HCT116 (cell line): ENCODE measurements around the gene ERC2. TPM values are rescaled to one million over a fixed set of nuclear protein-coding genes. Genes with fewer than 3 reads are reported as not detected.

ENCODE experiments used
- CBX3 ChIP-seq: IDR thresholded peaks from 2 replicates; pipeline ENCODE4 v1.6.1; 2012; ENCODE audit warnings: low read depth
- EZH2 ChIP-seq: fragments of 200-600 bp; sonication (generic); IDR thresholded peaks from 2 replicates; pipeline ENCODE4 v1.6.1; 2017; ENCODE audit warnings: antibody characterized with exemption, mixed run types
- POLR2A ChIP-seq: IDR thresholded peaks from 2 replicates; pipeline ENCODE4 v1.7.0; 2011; ENCODE audit warnings: borderline replicate concordance; ENCODE audit not compliant: insufficient read depth, insufficient read length; ENCODE audit errors: extremely low read depth
- POLR2AphosphoS5 ChIP-seq: IDR thresholded peaks from 2 replicates; pipeline ENCODE4 v1.6.1; 2011; ENCODE audit warnings: mild to moderate bottlenecking, low read depth, low read length, moderate library complexity
- RAD21 ChIP-seq: IDR thresholded peaks from 2 replicates; pipeline ENCODE4 v1.6.1; 2012; ENCODE audit warnings: low read depth, mild to moderate bottlenecking
- SIN3A ChIP-seq: IDR thresholded peaks from 2 replicates; pipeline ENCODE4 v1.6.1; 2012; ENCODE audit warnings: low read depth
- ZNF274 ChIP-seq: fragments of 200-500 bp; sonication (Bioruptor generic); IDR thresholded peaks from 2 replicates; pipeline ENCODE4 v1.6.1; 2014; ENCODE audit warnings: mild to moderate bottlenecking, low read depth, low read length, inconsistent platforms
- total RNA-seq: library from RNA; stranded (reverse); gene quantifications from one replicate; pipeline ENCODE4 v1.2.1, GENCODE V29; 2021; ENCODE audit not compliant: unreplicated experiment
- TF ChIP-seq, protein P1 (sequence below): IDR thresholded peaks from 2 replicates; pipeline ENCODE4 v1.6.1; 2012; ENCODE audit warnings: low read depth
- TF ChIP-seq, protein P2 (sequence below): IDR thresholded peaks from 2 replicates; pipeline ENCODE4 v1.6.1; 2012

The ERC2 gene
- total RNA-seq, 1 experiment from 2014 or later: not detected

DNA sequence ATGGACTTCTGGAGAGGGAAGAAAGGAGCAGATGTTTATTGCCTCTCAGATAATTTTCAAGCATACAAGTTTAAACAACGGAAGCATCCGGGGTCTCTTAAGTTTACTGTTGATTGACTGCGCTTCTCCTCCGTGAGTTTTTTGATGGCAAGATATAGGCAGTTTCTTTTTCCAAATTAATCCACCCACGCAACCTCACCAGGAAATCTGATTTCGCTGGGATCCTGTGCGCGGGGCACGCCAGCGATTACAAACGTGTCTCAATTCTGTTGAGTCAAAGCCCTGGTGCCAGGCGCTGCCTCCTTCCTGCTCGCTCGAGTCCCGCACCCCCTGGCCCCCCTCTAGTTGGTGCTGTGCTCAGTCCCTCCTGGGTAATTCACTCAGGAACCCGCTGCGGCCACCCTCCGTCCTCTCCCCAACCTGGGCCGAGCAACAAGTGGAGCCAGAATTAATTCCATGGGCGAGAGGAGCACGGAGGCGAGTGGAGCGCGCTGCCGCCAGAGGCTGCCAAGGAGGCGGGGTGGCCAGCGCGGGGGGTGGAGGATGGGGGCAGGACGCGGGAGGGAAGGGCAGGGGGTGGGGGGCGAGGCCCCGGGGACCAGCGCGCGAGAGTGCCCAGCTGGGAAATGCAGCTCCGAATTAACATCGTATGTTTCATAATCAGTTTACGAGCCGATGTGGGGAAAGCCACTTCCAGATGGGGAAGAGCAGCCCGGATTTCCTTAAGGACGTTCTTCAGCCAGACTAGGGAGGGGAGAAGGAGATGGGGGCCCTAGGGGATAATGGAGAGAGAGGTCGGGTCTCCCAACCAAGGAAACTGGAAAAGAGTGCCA is 987.1 kb downstream of the ERC2 start (continued):
- TF ChIP-seq, protein P1, sequence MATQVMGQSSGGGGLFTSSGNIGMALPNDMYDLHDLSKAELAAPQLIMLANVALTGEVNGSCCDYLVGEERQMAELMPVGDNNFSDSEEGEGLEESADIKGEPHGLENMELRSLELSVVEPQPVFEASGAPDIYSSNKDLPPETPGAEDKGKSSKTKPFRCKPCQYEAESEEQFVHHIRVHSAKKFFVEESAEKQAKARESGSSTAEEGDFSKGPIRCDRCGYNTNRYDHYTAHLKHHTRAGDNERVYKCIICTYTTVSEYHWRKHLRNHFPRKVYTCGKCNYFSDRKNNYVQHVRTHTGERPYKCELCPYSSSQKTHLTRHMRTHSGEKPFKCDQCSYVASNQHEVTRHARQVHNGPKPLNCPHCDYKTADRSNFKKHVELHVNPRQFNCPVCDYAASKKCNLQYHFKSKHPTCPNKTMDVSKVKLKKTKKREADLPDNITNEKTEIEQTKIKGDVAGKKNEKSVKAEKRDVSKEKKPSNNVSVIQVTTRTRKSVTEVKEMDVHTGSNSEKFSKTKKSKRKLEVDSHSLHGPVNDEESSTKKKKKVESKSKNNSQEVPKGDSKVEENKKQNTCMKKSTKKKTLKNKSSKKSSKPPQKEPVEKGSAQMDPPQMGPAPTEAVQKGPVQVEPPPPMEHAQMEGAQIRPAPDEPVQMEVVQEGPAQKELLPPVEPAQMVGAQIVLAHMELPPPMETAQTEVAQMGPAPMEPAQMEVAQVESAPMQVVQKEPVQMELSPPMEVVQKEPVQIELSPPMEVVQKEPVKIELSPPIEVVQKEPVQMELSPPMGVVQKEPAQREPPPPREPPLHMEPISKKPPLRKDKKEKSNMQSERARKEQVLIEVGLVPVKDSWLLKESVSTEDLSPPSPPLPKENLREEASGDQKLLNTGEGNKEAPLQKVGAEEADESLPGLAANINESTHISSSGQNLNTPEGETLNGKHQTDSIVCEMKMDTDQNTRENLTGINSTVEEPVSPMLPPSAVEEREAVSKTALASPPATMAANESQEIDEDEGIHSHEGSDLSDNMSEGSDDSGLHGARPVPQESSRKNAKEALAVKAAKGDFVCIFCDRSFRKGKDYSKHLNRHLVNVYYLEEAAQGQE: no peak
- TF ChIP-seq CBX3 (no peak), POLR2A (no peak), ZNF274 (no peak), EZH2 (no peak), RAD21 (no peak), SIN3A (no peak), POLR2AphosphoS5 (no peak)
- TF ChIP-seq, protein P2, sequence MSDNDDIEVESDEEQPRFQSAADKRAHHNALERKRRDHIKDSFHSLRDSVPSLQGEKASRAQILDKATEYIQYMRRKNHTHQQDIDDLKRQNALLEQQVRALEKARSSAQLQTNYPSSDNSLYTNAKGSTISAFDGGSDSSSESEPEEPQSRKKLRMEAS: no peak
